HG02943 (cell line): Measurements from ENCODE around the gene PRPF18.
"Not testable (repeated sequence)": the region's sequence is repeated elsewhere in the genome, so short reads cannot be mapped to it uniquely, and the experiment has no call there.

Experiments
- ATAC-seq: cut with Tn5 transposase; IDR thresholded peaks from one replicate; pipeline ENCODE4 v1.9.1; 2021; ENCODE audit warnings: mild to moderate bottlenecking, low read depth, moderate library complexity; ENCODE audit not compliant: unreplicated experiment

The PRPF18 gene

GRCh38 chr10:13586676-13587355 is at the start of gene PRPF18:
PRPF18 (plus strand) TSS chr10:13586965; CDS start chr10:13587087, 122 bp downstream.
- peak; percentile 98 for ATAC-seq

- not testable (repeated sequence) for ATAC-seq
Observed at GRCh38 chr10:13537985-13538384, 48.8 kb upstream of the PRPF18 start.

GRCh38 chr10:13542533-13542932 is 44.2 kb upstream of the PRPF18 start:
- no peak for ATAC-seq

- ATAC-seq: no peak
Observed at GRCh38 chr10:13550802-13551201, 36.0 kb upstream of the PRPF18 start.

GRCh38 chr10:13555884-13556510 is 30.8 kb upstream of the PRPF18 start:
- no peak for ATAC-seq

GRCh38 chr10:13559124-13559700 is 27.6 kb upstream of the PRPF18 start:
- no peak for ATAC-seq

- no peak for ATAC-seq
Observed at GRCh38 chr10:13560597-13560996, 26.2 kb upstream of the PRPF18 start.

GRCh38 chr10:13563481-13564445 is 23.0 kb upstream of the PRPF18 start:
- no peak for ATAC-seq

GRCh38 chr10:13564576-13564975 is 22.2 kb upstream of the PRPF18 start:
- no peak for ATAC-seq

- ATAC-seq: no peak
Observed at GRCh38 chr10:13567030-13567429, 19.7 kb upstream of the PRPF18 start.

GRCh38 chr10:13571541-13571940 is 15.2 kb upstream of the PRPF18 start:
- ATAC-seq: no peak

- ATAC-seq: no peak
Observed at GRCh38 chr10:13573960-13574359, 12.8 kb upstream of the PRPF18 start.

GRCh38 chr10:13585195-13585751 is 1.5 kb upstream of the PRPF18 start:
- ATAC-seq: no peak

- ATAC-seq: no peak
Observed at GRCh38 chr10:13585943-13586342, 822 bp upstream of the PRPF18 start.

- no peak for ATAC-seq
Observed at GRCh38 chr10:13587391-13587790, 626 bp downstream of the PRPF18 start.

GRCh38 chr10:13589316-13589715 is 2.6 kb downstream of the PRPF18 start:
- ATAC-seq: no peak

- no peak for ATAC-seq
Observed at GRCh38 chr10:13590886-13591285, 4.1 kb downstream of the PRPF18 start.

- ATAC-seq: no peak
Observed at GRCh38 chr10:13592306-13592705, 5.5 kb downstream of the PRPF18 start.

GRCh38 chr10:13593535-13593934 is 6.8 kb downstream of the PRPF18 start:
- no peak for ATAC-seq

- no peak for ATAC-seq
Observed at GRCh38 chr10:13594641-13595040, 7.9 kb downstream of the PRPF18 start.
